GM19324 (cell line): ENCODE results near the gene FAM131A.

Experiments used
- ATAC-seq: cut with Tn5 transposase; IDR thresholded peaks from one replicate; pipeline ENCODE4 v1.9.1; 2021; ENCODE audit warnings: mild to moderate bottlenecking, moderate library complexity; ENCODE audit not compliant: unreplicated experiment, low FRiP score

FAM131A gene

GRCh38 chr3:184388936-184389230 is 51.5 kb downstream of the FAM131A start:
- no peak for ATAC-seq

- ATAC-seq, result no peak
Observed at GRCh38 chr3:184389384-184389783, 52.0 kb downstream of the FAM131A start.

- no peak for ATAC-seq
Observed at GRCh38 chr3:184389935-184390528, 52.6 kb downstream of the FAM131A start.

DNA sequence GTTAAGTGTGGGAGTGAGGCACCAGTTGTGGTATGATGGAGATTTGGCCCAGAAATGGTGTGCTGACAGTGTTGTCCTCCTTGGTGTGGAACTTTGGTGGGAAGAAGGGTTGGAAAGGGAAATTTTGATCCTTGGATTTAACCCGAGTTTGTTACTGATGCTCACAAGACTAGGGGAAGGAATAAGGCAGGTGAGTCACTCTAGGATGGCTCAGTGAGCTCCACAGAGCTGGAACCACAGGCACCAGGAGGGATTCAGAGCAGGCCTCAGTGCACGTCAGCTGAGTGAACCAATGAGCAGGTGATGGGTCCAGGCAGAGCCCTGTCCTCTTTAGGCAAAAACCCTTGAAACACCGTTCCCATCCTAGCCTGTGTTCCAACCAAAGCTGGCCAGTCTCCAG is 53.9 kb downstream of the FAM131A start:
- no peak for ATAC-seq

GRCh38 chr3:184395320-184395660 is 57.9 kb downstream of the FAM131A start:
- ATAC-seq, result no peak
